ENCODE measurements around the gene PTTG1IP. TPM values are rescaled to one million over a fixed set of nuclear protein-coding genes. Genes with fewer than 3 reads are reported as not detected.

The PTTG1IP gene
- total RNA-seq, 1 donor from 2014 or later: 240 TPM

DNA sequence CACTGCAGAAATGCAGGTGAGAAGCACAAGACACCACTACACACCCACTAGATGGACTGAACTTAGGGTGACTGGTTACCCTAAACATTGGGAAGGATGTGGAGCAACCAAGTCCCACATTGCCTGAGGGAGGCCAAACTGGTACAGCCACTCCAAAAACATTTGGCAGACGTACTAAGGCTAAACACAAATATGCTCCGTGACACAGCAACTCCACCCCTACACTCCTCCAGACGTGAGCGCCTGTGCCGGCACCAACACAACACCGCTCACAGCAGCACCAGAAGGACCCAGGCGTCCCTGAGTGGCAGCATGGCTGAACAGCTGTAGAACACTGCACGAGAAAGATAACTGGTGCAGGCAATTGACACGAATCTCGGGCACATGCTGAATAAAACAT is 14.7 kb downstream of the PTTG1IP start:
- Mint-ChIP-seq H3K27ac (ENCODE audit: unreplicated experiment) (no peak overlapping the region), H3K9me3 (ENCODE audit: unreplicated experiment) (no peaks in the 10 kb centered on the region), H3K4me1 (ENCODE audit: low read depth, unreplicated experiment) (peaks cover 4% of the 10 kb centered on the region), H3K4me3 (ENCODE audit: unreplicated experiment) (no peak overlapping the region), H3K36me3 (ENCODE audit: low read depth, unreplicated experiment) (peaks cover 33% of the 10 kb centered on the region), H3K27me3 (ENCODE audit: low read depth, unreplicated experiment) (peaks cover 2% of the 10 kb centered on the region)
- Histone ChIP-seq H3K79me2 (ENCODE audit: insufficient read depth, low read length) (peaks cover 98% of the 10 kb centered on the region), H3K36me3 (ENCODE audit: insufficient read depth, low read length) (peaks cover 24% of the 10 kb centered on the region), H3K4me2 (ENCODE audit: low read length) (no peak overlapping the region), H3K27ac (ENCODE audit: low read depth, low read length) (no peak overlapping the region), H2AFZ (ENCODE audit: low read depth, low read length) (no peak overlapping the region), H3K9ac (ENCODE audit: low read length) (no peak overlapping the region), H4K20me1 (ENCODE audit: insufficient read depth, low read length) (peaks cover 98% of the 10 kb centered on the region), H3K4me3 (ENCODE audit: insufficient read depth, low read depth, low read length) (no peak overlapping the region), H3K4me1 (ENCODE audit: insufficient read depth, low read length) (no peaks in the 10 kb centered on the region), H3K27me3 (ENCODE audit: insufficient read depth, low read length) (no peaks in the 10 kb centered on the region), H3K9me3 (ENCODE audit: insufficient read depth, low read depth, low read length) (no peaks in the 10 kb centered on the region)
- no peak for TF ChIP-seq EZH2 (IDR thresholded peaks at IDR 0.05; ENCODE audit: insufficient read depth, low read length)
- TF ChIP-seq, protein P1, sequence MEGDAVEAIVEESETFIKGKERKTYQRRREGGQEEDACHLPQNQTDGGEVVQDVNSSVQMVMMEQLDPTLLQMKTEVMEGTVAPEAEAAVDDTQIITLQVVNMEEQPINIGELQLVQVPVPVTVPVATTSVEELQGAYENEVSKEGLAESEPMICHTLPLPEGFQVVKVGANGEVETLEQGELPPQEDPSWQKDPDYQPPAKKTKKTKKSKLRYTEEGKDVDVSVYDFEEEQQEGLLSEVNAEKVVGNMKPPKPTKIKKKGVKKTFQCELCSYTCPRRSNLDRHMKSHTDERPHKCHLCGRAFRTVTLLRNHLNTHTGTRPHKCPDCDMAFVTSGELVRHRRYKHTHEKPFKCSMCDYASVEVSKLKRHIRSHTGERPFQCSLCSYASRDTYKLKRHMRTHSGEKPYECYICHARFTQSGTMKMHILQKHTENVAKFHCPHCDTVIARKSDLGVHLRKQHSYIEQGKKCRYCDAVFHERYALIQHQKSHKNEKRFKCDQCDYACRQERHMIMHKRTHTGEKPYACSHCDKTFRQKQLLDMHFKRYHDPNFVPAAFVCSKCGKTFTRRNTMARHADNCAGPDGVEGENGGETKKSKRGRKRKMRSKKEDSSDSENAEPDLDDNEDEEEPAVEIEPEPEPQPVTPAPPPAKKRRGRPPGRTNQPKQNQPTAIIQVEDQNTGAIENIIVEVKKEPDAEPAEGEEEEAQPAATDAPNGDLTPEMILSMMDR (IDR thresholded peaks at IDR 0.05; ENCODE audit: insufficient read depth, low read depth, low read length): no peak
- FAIRE-seq (no peak), DNase-seq (ENCODE audit: low read depth) (no peak)

DNA sequence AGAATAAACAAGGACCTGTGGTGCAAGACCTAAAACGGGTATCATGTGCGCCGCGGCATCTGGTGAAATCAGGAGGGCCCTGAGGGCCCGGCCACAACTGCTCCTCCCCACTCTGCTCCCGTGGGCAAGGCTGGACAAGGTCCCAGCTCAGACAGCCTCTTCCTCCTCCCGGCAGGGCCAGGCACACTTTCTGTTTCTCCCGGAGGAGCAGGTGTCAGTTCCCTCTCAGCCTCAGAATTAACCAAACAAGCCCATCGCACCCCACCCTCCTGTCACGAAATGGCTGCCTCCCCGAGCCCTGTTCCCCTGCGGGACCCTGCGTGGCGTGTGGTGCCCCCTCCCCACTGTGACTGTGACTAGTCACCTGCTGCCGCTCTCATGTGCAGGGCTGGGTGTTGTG is 15.2 kb downstream of the PTTG1IP start:
- H3K9me3 ChIP-seq (ENCODE audit: insufficient read depth, low read depth, low read length): no peaks in the 10 kb centered on the region
- peaks cover 19% of the 10 kb centered on the region for H3K36me3 ChIP-seq (ENCODE audit: insufficient read depth, low read length)
- no peak for DNase-seq (ENCODE audit: low read depth)
- no peak overlapping the region for H2AFZ ChIP-seq (ENCODE audit: low read depth, low read length)
- Mint-ChIP-seq H3K9me3 (ENCODE audit: unreplicated experiment) (no peaks in the 10 kb centered on the region), H3K27ac (ENCODE audit: unreplicated experiment) (no peak overlapping the region), H3K4me1 (ENCODE audit: low read depth, unreplicated experiment) (peaks cover 4% of the 10 kb centered on the region), H3K36me3 (ENCODE audit: low read depth, unreplicated experiment) (peaks cover 36% of the 10 kb centered on the region), H3K4me3 (ENCODE audit: unreplicated experiment) (no peak overlapping the region), H3K27me3 (ENCODE audit: low read depth, unreplicated experiment) (peaks cover 2% of the 10 kb centered on the region)
- H4K20me1 ChIP-seq (ENCODE audit: insufficient read depth, low read length): peaks cover 98% of the 10 kb centered on the region
- TF ChIP-seq, protein P1 (IDR thresholded peaks at IDR 0.05; ENCODE audit: insufficient read depth, low read depth, low read length): no peak
- TF ChIP-seq EZH2 (IDR thresholded peaks at IDR 0.05; ENCODE audit: insufficient read depth, low read length): no peak
- peaks cover 97% of the 10 kb centered on the region for H3K79me2 ChIP-seq (ENCODE audit: insufficient read depth, low read length)
- no peak for FAIRE-seq
- no peaks in the 10 kb centered on the region for H3K27me3 ChIP-seq (ENCODE audit: insufficient read depth, low read length)
- H3K4me3 ChIP-seq (ENCODE audit: insufficient read depth, low read depth, low read length): no peak overlapping the region
- H3K4me2 ChIP-seq (ENCODE audit: low read length): no peak overlapping the region
- H3K4me1 ChIP-seq (ENCODE audit: insufficient read depth, low read length): no peaks in the 10 kb centered on the region
- no peak overlapping the region for H3K27ac ChIP-seq (ENCODE audit: low read depth, low read length)
- H3K9ac ChIP-seq (ENCODE audit: low read length): no peak overlapping the region

DNA sequence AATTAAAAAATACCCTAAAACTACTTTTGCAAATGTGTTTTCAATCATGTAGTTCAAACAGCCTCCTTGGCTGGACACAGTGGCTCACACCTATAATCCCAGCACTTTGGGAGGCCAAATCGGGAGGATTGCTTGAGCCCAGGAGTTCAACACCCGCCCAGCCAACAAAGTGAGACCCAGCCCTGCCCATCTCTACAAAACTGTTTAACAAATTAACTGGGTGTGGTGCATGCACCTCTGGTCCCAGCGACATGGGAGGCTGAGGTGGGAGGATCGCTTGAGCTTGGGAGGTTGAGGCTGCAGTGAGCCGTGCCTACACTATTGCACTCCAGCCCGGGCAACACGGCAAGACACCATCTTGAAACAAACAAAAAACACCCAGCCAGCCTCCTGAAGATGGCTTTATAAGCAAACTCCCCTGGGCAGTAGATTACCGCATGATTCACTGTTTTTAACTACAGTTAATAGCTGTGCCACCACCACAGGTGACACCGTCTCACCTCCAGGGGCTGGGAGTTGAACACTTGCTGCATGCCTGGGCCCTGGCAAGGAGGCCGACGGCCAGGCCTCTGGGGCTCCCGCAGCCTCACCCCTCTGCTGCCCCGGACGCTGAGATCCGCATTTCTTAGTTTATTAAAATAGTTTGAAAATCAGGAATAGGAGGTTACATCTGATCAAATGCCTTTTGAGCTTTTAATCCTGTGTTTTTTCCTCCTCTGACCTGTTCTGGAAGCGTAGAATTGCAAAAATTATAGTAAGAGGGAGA is 16.2 kb downstream of the PTTG1IP start:
- H3K4me3 Mint-ChIP-seq (ENCODE audit: unreplicated experiment): no peak overlapping the region
- Histone ChIP-seq H3K4me2 (ENCODE audit: low read length) (no peak overlapping the region), H3K36me3 (ENCODE audit: insufficient read depth, low read length) (peaks cover 19% of the 10 kb centered on the region), H3K4me3 (ENCODE audit: insufficient read depth, low read depth, low read length) (no peak overlapping the region), H4K20me1 (ENCODE audit: insufficient read depth, low read length) (peaks cover 96% of the 10 kb centered on the region), H3K4me1 (ENCODE audit: insufficient read depth, low read length) (no peaks in the 10 kb centered on the region), H3K9me3 (ENCODE audit: insufficient read depth, low read depth, low read length) (no peaks in the 10 kb centered on the region), H3K9ac (ENCODE audit: low read length) (no peak overlapping the region), H3K27ac (ENCODE audit: low read depth, low read length) (no peak overlapping the region), H2AFZ (ENCODE audit: low read depth, low read length) (no peak overlapping the region), H3K27me3 (ENCODE audit: insufficient read depth, low read length) (no peaks in the 10 kb centered on the region), H3K79me2 (ENCODE audit: insufficient read depth, low read length) (peaks cover 95% of the 10 kb centered on the region)
- H3K9me3 Mint-ChIP-seq (ENCODE audit: unreplicated experiment): no peaks in the 10 kb centered on the region
- DNase-seq (ENCODE audit: low read depth) (no peak), FAIRE-seq (no peak)
- no peak for TF ChIP-seq EZH2 (IDR thresholded peaks at IDR 0.05; ENCODE audit: insufficient read depth, low read length)
- TF ChIP-seq, protein P1 (IDR thresholded peaks at IDR 0.05; ENCODE audit: insufficient read depth, low read depth, low read length): no peak
- H3K27ac Mint-ChIP-seq (ENCODE audit: unreplicated experiment): no peak overlapping the region
- H3K27me3 Mint-ChIP-seq (ENCODE audit: low read depth, unreplicated experiment): peaks cover 2% of the 10 kb centered on the region
- H3K36me3 Mint-ChIP-seq (ENCODE audit: low read depth, unreplicated experiment): peaks cover 36% of the 10 kb centered on the region
- peaks cover 4% of the 10 kb centered on the region for H3K4me1 Mint-ChIP-seq (ENCODE audit: low read depth, unreplicated experiment)

Data from astrocyte (in vitro differentiated cells and primary cell).